Dedifferentiated amniotic fluid mesenchymal stem cell (primary cell): Measurements from ENCODE around the gene GASK1A.
"Not testable (repeated sequence)": the region's sequence is repeated elsewhere in the genome, so short reads cannot be mapped to it uniquely, and the experiment has no call there.

Source experiments
- DNase-seq: peaks from one replicate; pipeline ENCODE4 v3.0.0-alpha.2; 2016; ENCODE audit errors: extremely low spot score

GASK1A gene

GRCh38 chr3:43061101-43061895 lies 82.2 kb downstream of the GASK1A start:
- DNase-seq, result no peak

GRCh38 chr3:43062040-43062563 lies 83.0 kb downstream of the GASK1A start:
- no peak for DNase-seq

GRCh38 chr3:43062564-43063040 lies 83.5 kb downstream of the GASK1A start:
- DNase-seq, result no peak

GRCh38 chr3:43063114-43063513 lies 84.0 kb downstream of the GASK1A start:
- no peak for DNase-seq

- not testable (repeated sequence) for DNase-seq
Measured at GRCh38 chr3:43070670-43071069, 91.6 kb downstream of the GASK1A start.

- DNase-seq, result no peak
Measured at GRCh38 chr3:43071313-43071893, 92.3 kb downstream of the GASK1A start.

- no peak for DNase-seq
Measured at GRCh38 chr3:43072361-43072760, 93.2 kb downstream of the GASK1A start.

- DNase-seq, result no peak
Measured at GRCh38 chr3:43073116-43073835, 94.2 kb downstream of the GASK1A start.

GRCh38 chr3:43073836-43074220 lies 94.7 kb downstream of the GASK1A start:
- no peak for DNase-seq

- no peak for DNase-seq
Measured at GRCh38 chr3:43074482-43074881, 95.4 kb downstream of the GASK1A start.

- no peak for DNase-seq
Measured at GRCh38 chr3:43074901-43075689, 96.0 kb downstream of the GASK1A start.

- no peak for DNase-seq
Measured at GRCh38 chr3:43075904-43076661, 97.0 kb downstream of the GASK1A start.

- no peak for DNase-seq
Measured at GRCh38 chr3:43076857-43077256, 97.7 kb downstream of the GASK1A start.

GRCh38 chr3:43077261-43077660 lies 98.2 kb downstream of the GASK1A start:
- DNase-seq, result no peak

- DNase-seq, result no peak
Measured at GRCh38 chr3:43077707-43078106, 98.6 kb downstream of the GASK1A start.

GRCh38 chr3:43079536-43080332 lies 100.6 kb downstream of the GASK1A start:
- DNase-seq, result no peak

GRCh38 chr3:43080726-43081568 lies 101.8 kb downstream of the GASK1A start:
- DNase-seq, result no peak

GRCh38 chr3:43081796-43082195 lies 102.7 kb downstream of the GASK1A start:
- no peak for DNase-seq

GRCh38 chr3:43082457-43082856 lies 103.3 kb downstream of the GASK1A start:
- DNase-seq, result no peak
